Liver (tissue), 3 donors: Measurements from ENCODE around the gene PARD3B.

Experiments used
- ATF3 ChIP-seq: IDR thresholded peaks from 2 replicates; pipeline ENCODE4 v1.6.1; 2016; ENCODE audit warnings: antibody characterized with exemption
- CTCF ChIP-seq: fragments of 150-350 bp; IDR thresholded peaks from 2 replicates; pipeline ENCODE4 v1.5.1; 2017; ENCODE audit warnings: improper control_type of control experiment, low read depth, low read length; ENCODE audit not compliant: missing input control
- FOXA1 ChIP-seq: IDR thresholded peaks from 2 replicates; pipeline ENCODE4 v1.6.1; 2016; ENCODE audit warnings: antibody characterized with exemption
- FOXA2 ChIP-seq: IDR thresholded peaks from 2 replicates; pipeline ENCODE4 v1.6.1; 2016; ENCODE audit warnings: antibody characterized with exemption
- GABPA ChIP-seq, 2 donors: IDR thresholded peaks in 1 of 2; conservative IDR thresholded peaks in 1 of 2; 2 replicates each; pipeline ENCODE4 v1.6.1; 2016; ENCODE audit warnings: antibody characterized with exemption in 2 of 2, mild to moderate bottlenecking in 1 of 2, moderate library complexity in 1 of 2
- HNF4A ChIP-seq, 2 donors: conservative IDR thresholded peaks; 2 replicates each; pipeline ENCODE4 v1.6.1; 2016; ENCODE audit warnings: antibody characterized with exemption in 2 of 2, mild to moderate bottlenecking in 2 of 2
- MAX ChIP-seq: IDR thresholded peaks from 2 replicates; pipeline ENCODE4 v1.6.1; 2016; ENCODE audit warnings: antibody characterized with exemption
- NR2F2 ChIP-seq: IDR thresholded peaks from 2 replicates; pipeline ENCODE4 v1.6.1; 2016; ENCODE audit warnings: antibody characterized with exemption
- REST ChIP-seq: IDR thresholded peaks from 2 replicates; pipeline ENCODE4 v1.6.1; 2016; ENCODE audit warnings: antibody characterized with exemption, mild to moderate bottlenecking
- SP1 ChIP-seq: IDR thresholded peaks from 2 replicates; pipeline ENCODE4 v1.6.1; 2018; ENCODE audit warnings: antibody characterized with exemption, mild to moderate bottlenecking
- TAF1 ChIP-seq: conservative IDR thresholded peaks from 2 replicates; pipeline ENCODE4 v1.6.1; 2016; ENCODE audit warnings: antibody characterized with exemption, mild to moderate bottlenecking
- ZBTB33 ChIP-seq: IDR thresholded peaks from 2 replicates; pipeline ENCODE4 v1.6.1; 2016; ENCODE audit warnings: antibody characterized with exemption
- donor health status: healthy.
- donor health status: healthy.

- TF ChIP-seq GABPA (IDR thresholded peaks at IDR 0.05 in 1 of 2, conservative IDR thresholded peaks at IDR 0.05 in 1 of 2) (no peak), CTCF (no peak), ZBTB33 (no peak), MAX (no peak), HNF4A (conservative IDR thresholded peaks at IDR 0.05) (no peak), FOXA2 (no peak), ATF3 (no peak), NR2F2 (peak; percentile 11), SP1 (no peak), REST (no peak), FOXA1 (no peak), TAF1 (no peak)
Observed at GRCh38 chr2:205402011-205402410, 856.7 kb downstream of the PARD3B start.
